ENCODE results near the gene LRMDA. TPM values are rescaled to one million over a fixed set of nuclear protein-coding genes. Genes with fewer than 3 reads are reported as not detected.

The LRMDA gene
- total and polyA plus RNA-seq, 10 of the 15 experiments (the other 5 are each of a cell fraction or from before 2014, with no cell fraction given): 0.07 to 0.54 (median 0.29) TPM; not detected in 4

DNA sequence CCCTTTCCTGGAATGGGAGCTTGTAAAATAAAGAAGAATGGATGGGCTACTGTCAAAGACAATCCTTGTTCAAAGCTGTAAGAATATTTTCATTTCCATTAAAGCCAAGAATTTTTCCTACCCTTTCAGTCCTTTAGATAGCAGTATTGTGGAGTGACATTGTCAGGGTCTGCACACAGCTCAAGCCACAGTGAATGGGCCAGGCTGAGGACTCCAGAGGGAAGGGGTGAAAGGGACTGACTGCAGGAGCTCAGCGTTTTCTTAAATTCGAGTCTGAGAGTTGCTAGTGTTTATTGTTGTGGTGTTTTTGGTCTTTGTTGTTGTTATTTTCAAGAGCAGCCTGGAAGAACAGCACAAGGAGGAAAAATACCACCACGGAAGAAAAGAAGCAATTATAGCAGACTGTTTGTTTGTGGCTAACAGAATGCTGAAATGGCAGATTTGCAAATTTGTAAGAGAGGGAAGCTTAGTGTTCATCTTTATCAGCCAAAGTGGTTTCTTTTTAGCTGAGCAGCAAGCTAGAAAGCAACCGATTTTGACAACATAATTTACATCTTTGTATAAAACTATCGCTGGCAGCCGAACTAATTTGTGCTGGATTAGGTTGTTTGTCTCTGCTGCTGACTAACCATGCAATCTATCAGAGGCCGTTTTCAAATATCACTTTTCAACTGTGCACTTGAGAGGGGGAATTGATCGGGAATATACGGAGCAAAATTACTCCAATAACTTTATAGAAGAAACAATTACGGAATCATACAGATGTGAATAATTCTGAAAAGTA lies 192.1 kb downstream of the LRMDA start:
- Histone ChIP-seq H3K4me2 (ENCODE audit: control insufficient read depth, insufficient read depth) (no peak overlapping the region), H3K4me1 (ENCODE audit: control insufficient read depth, insufficient read depth, low read length) (no peaks in the 10 kb centered on the region), H3K27ac (ENCODE audit: control insufficient read depth, insufficient read depth) (no peak overlapping the region), H4K20me1 (ENCODE audit: control insufficient read depth, insufficient read depth) (no peaks in the 10 kb centered on the region), H3K36me3 (ENCODE audit: control insufficient read depth in 2 of 2, insufficient read depth in 2 of 2, low read length in 1 of 2) (no peaks in the 10 kb centered on the region), H3K79me2 (ENCODE audit: control insufficient read depth, insufficient read depth, low read length) (no peaks in the 10 kb centered on the region), H3K9me3 (replicated peaks; ENCODE audit: control insufficient read depth, insufficient read depth, low read length) (no peaks in the 10 kb centered on the region), H3K4me3 (no peak overlapping the region), H3K27me3 (replicated peaks in 1 of 2; ENCODE audit: control insufficient read depth in 2 of 2, insufficient read depth in 2 of 2, low read length in 1 of 2) (no peaks in the 10 kb centered on the region), H2AFZ (ENCODE audit: control insufficient read depth, low read depth, low read length) (no peak overlapping the region), H3K9ac (ENCODE audit: control insufficient read depth, insufficient read depth, low read length) (no peak overlapping the region)
- intact Hi-C loops (cut with micrococcal nuclease; ENCODE audit: unreplicated experiment) (no loop called here), in situ Hi-C loops (cut with MboI) (no loop called here)
- ChIA-PET POLR2A (no interaction called here), SMC1A (ENCODE audit: uncharacterized antibody, unreplicated experiment) (interaction anchor here (0.7 to 1.8 kb wide), 8 partner anchors 8 to 410 kb away, joined by 3 to 5 read pairs (median 4); no protein-coding TSS in a partner anchor), CTCF (interaction anchor here (0.9 to 1.7 kb wide), 2 partner anchors 11 to 28 kb away, joined by 3 to 5 read pairs; no protein-coding TSS in a partner anchor), RAD21 (ENCODE audit: unreplicated experiment) (interaction anchor here (1.0 kb wide), 2 partner anchors 26 to 224 kb away, joined by 3 to 6 read pairs; no protein-coding TSS in a partner anchor)
- FAIRE-seq (no peak), DNase-seq (ENCODE audit: low read depth, low spot score) (no peak), ATAC-seq (no peak)
- 48% methylated on average over 10 of the region's 10 CpGs for WGBS (ENCODE audit: insufficient coverage, insufficient replicate concordance, low lambda C conversion rate, missing lambda C conversion rate)
- BruUV-seq (replicated peaks): no TSS peak
- TF ChIP-seq TCF7 (IDR thresholded peaks at IDR 0.05; ENCODE audit: borderline replicate concordance) (no peak), FOS (IDR thresholded peaks at IDR 0.05; ENCODE audit: borderline replicate concordance, extremely low read depth, insufficient read length) (no peak), ZNF384 (IDR thresholded peaks at IDR 0.05; ENCODE audit: borderline replicate concordance, low read depth, low read length) (no peak), NFYB (IDR thresholded peaks at IDR 0.05; ENCODE audit: insufficient read depth, low read depth, low read length) (no peak), RELB (IDR thresholded peaks at IDR 0.05; ENCODE audit: low read depth) (no peak), MXI1 (IDR thresholded peaks at IDR 0.05; ENCODE audit: low read depth, low read length) (no peak), HSF1 (IDR thresholded peaks at IDR 0.05; ENCODE audit: low read depth, low read length) (no peak), ZNF622 (IDR thresholded peaks at IDR 0.05) (no peak), ESRRA (IDR thresholded peaks at IDR 0.05; ENCODE audit: low read length) (no peak), RB1 (IDR thresholded peaks at IDR 0.05; ENCODE audit: borderline replicate concordance) (no peak), TCF12 (IDR thresholded peaks at IDR 0.05; ENCODE audit: low read depth, low read length) (no peak)
- TF ChIP-seq, protein P1, sequence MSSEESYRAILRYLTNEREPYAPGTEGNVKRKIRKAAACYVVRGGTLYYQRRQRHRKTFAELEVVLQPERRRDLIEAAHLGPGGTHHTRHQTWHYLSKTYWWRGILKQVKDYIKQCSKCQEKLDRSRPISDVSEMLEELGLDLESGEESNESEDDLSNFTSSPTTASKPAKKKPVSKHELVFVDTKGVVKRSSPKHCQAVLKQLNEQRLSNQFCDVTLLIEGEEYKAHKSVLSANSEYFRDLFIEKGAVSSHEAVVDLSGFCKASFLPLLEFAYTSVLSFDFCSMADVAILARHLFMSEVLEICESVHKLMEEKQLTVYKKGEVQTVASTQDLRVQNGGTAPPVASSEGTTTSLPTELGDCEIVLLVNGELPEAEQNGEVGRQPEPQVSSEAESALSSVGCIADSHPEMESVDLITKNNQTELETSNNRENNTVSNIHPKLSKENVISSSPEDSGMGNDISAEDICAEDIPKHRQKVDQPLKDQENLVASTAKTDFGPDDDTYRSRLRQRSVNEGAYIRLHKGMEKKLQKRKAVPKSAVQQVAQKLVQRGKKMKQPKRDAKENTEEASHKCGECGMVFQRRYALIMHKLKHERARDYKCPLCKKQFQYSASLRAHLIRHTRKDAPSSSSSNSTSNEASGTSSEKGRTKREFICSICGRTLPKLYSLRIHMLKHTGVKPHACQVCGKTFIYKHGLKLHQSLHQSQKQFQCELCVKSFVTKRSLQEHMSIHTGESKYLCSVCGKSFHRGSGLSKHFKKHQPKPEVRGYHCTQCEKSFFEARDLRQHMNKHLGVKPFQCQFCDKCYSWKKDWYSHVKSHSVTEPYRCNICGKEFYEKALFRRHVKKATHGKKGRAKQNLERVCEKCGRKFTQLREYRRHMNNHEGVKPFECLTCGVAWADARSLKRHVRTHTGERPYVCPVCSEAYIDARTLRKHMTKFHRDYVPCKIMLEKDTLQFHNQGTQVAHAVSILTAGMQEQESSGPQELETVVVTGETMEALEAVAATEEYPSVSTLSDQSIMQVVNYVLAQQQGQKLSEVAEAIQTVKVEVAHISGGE (CRISPR knock-in tag; IDR thresholded peaks at IDR 0.05): no peak
- TF ChIP-seq, protein P2, sequence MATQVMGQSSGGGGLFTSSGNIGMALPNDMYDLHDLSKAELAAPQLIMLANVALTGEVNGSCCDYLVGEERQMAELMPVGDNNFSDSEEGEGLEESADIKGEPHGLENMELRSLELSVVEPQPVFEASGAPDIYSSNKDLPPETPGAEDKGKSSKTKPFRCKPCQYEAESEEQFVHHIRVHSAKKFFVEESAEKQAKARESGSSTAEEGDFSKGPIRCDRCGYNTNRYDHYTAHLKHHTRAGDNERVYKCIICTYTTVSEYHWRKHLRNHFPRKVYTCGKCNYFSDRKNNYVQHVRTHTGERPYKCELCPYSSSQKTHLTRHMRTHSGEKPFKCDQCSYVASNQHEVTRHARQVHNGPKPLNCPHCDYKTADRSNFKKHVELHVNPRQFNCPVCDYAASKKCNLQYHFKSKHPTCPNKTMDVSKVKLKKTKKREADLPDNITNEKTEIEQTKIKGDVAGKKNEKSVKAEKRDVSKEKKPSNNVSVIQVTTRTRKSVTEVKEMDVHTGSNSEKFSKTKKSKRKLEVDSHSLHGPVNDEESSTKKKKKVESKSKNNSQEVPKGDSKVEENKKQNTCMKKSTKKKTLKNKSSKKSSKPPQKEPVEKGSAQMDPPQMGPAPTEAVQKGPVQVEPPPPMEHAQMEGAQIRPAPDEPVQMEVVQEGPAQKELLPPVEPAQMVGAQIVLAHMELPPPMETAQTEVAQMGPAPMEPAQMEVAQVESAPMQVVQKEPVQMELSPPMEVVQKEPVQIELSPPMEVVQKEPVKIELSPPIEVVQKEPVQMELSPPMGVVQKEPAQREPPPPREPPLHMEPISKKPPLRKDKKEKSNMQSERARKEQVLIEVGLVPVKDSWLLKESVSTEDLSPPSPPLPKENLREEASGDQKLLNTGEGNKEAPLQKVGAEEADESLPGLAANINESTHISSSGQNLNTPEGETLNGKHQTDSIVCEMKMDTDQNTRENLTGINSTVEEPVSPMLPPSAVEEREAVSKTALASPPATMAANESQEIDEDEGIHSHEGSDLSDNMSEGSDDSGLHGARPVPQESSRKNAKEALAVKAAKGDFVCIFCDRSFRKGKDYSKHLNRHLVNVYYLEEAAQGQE (IDR thresholded peaks at IDR 0.05; ENCODE audit: low read depth, low read length): no peak

Data from GM12878 (cell line).